ENCODE results near the gene RPTOR. TPM values are rescaled to one million over a fixed set of nuclear protein-coding genes. Genes with fewer than 3 reads are reported as not detected.
A peak's percentile ranks its signal among the peaks of the same experiment; 100 is the strongest.

The RPTOR gene
- total RNA-seq, 1 donor from 2014 or later: 65.9 TPM

GRCh38 chr17:80855196-80855947 lies 310.7 kb downstream of the RPTOR start:
- DNase-seq (no peak), ATAC-seq (ENCODE audit: low read depth) (no peak)
- Mint-ChIP-seq H3K4me1 (peaks cover 15% of the 10 kb centered on the region), H3K27ac (no peak overlapping the region), H3K4me3 (no peak overlapping the region), H3K27me3 (no peaks in the 10 kb centered on the region), H3K36me3 (ENCODE audit: low read depth) (peaks cover 51% of the 10 kb centered on the region), H3K9me3 (no peaks in the 10 kb centered on the region)
- no peak for TF ChIP-seq CTCF (IDR thresholded peaks at IDR 0.05)
- POLR2A ChIA-PET: no interaction called here
- CTCF ChIA-PET: no interaction called here
- intact Hi-C loops (cut with micrococcal nuclease): no loop called here

- ChIA-PET POLR2A (interaction anchor here (0.6 to 1.5 kb wide), 4 partner anchors 11 to 134 kb away, joined by 3 to 5 read pairs (median 4); no protein-coding TSS in a partner anchor), CTCF (interaction anchor here (1.0 kb wide), 2 partner anchors 23 to 65 kb away, joined by 3 read pairs; no protein-coding TSS in a partner anchor)
- no peak overlapping the region for H3K4me3 Mint-ChIP-seq
- H3K27ac Mint-ChIP-seq: peak overlapping the region; percentile 69
- TF ChIP-seq CTCF (IDR thresholded peaks at IDR 0.05): no peak
- intact Hi-C loops (cut with micrococcal nuclease): loop anchor here (1.0 kb wide), 2 partner anchors 21 to 23 kb away; no protein-coding TSS in a partner anchor
- H3K36me3 Mint-ChIP-seq (ENCODE audit: low read depth): peaks cover 54% of the 10 kb centered on the region
- no peak for DNase-seq
- ATAC-seq (ENCODE audit: low read depth): peak; percentile 95
- H3K9me3 Mint-ChIP-seq: no peaks in the 10 kb centered on the region
- H3K4me1 Mint-ChIP-seq: peaks cover 18% of the 10 kb centered on the region
- H3K27me3 Mint-ChIP-seq: no peaks in the 10 kb centered on the region
Measured at GRCh38 chr17:80855948-80856862, 311.6 kb downstream of the RPTOR start.

DNA sequence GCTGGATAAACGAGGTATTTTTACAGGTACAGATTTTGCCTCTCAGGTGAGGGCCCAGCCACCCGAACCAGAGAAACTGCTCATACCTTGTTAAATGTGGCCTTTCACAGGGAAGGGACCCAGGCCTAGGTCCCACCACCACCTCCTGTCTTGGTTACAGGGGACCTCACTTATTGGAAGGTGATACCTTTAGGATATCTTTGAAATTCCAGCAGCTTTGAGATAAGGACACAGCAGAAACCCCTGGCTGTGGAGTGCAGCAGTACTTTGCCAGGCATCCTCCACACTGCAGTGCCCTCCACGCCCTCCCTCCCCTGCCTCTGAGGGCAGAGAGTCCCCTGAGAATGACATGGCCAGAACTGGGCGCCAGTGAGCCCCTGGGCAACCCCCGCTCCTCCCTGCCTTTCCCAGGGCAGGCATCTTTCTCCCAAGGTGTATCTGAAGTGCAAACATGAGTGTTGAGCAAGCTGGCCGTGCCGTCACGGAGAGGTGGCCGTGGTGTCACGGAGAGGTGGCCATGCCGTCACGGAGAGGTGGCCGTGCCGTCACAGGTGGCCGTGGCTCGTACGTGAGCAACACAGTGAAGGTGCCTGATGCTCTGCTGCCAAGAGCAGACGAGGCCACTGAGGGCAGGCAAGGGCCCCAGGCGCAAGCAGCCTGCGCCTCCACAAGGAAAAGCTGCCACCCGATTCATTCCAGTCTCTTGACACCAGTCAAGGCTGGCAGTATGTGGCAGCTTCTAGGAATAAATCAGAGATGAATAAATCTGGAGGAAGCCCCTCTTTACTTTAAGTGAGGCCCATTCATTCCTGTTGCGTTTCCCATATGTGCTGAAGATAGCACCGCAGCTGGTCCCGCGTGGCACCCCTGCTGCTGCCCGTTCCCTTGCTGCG lies 312.5 kb downstream of the RPTOR start:
- no peak for TF ChIP-seq CTCF (IDR thresholded peaks at IDR 0.05)
- DNase-seq: no peak
- no peak overlapping the region for H3K4me3 Mint-ChIP-seq

DNA sequence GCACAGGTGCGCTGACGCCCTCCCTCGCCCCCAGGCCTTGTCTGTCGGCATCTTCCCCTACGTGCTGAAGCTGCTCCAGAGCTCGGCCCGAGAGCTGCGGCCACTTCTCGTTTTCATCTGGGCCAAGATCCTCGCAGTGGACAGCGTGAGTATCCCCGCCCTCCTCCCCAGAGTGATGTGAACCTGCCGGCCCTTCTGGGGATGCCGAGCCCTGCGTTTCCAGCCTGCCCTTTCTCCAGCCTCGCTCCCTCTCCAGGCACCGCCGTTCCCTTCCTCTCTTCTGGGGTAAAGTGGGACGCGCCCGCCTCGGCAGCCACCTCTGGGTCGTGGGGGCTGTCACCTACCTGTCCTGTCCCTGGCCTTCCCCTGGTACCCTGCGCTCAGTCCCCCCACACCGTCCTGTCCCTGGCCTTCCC lies 313.1 kb downstream of the RPTOR start:
- Mint-ChIP-seq H3K4me1 (peaks cover 18% of the 10 kb centered on the region), H3K4me3 (no peak overlapping the region), H3K27me3 (no peaks in the 10 kb centered on the region), H3K27ac (no peak overlapping the region), H3K9me3 (no peaks in the 10 kb centered on the region), H3K36me3 (ENCODE audit: low read depth) (peaks cover 56% of the 10 kb centered on the region)
- POLR2A ChIA-PET: no interaction called here
- ATAC-seq (ENCODE audit: low read depth): no peak
- no peak for TF ChIP-seq CTCF (IDR thresholded peaks at IDR 0.05)
- intact Hi-C loops (cut with micrococcal nuclease): no loop called here
- CTCF ChIA-PET: no interaction called here
- no peak for DNase-seq

More for the DNA sequence above, 312.5 kb downstream of the RPTOR start:
- POLR2A ChIA-PET: interaction anchor here (0.6 to 1.5 kb wide), 4 partner anchors 12 to 133 kb away, joined by 3 to 5 read pairs (median 4); no protein-coding TSS in a partner anchor
- peaks cover 54% of the 10 kb centered on the region for H3K36me3 Mint-ChIP-seq (ENCODE audit: low read depth)
- H3K27me3 Mint-ChIP-seq: no peaks in the 10 kb centered on the region
- CTCF ChIA-PET: interaction anchor here (1.0 kb wide), 2 partner anchors 24 to 66 kb away, joined by 3 read pairs; no protein-coding TSS in a partner anchor
- no peaks in the 10 kb centered on the region for H3K9me3 Mint-ChIP-seq
- peak overlapping the region; percentile 69 for H3K27ac Mint-ChIP-seq
- intact Hi-C loops (cut with micrococcal nuclease): loop anchor here (1.0 kb wide), 2 partner anchors 20 to 24 kb away; no protein-coding TSS in a partner anchor
- ATAC-seq (ENCODE audit: low read depth): peak; percentile 16
- H3K4me1 Mint-ChIP-seq: peaks cover 18% of the 10 kb centered on the region
